Measurements from ENCODE around the gene MAP1A.

Gene MAP1A

GRCh38 chr15:43498990-43499389 is 18.4 kb upstream of the MAP1A start:
- no peak for TF ChIP-seq CTCF (IDR thresholded peaks at IDR 0.05; ENCODE audit: extremely low read depth, insufficient read depth, missing control alignments)
- DNase-seq (ENCODE audit: low spot score) = no peak
- in situ Hi-C loops (cut with MboI; ENCODE audit: low pct_unique_long_range_greater_than_20kb, low sequenced_read_pairs, unreplicated experiment) = no loop called here

GRCh38 chr15:43499635-43500034 is 17.8 kb upstream of the MAP1A start:
- no peak for DNase-seq (ENCODE audit: low spot score)
- no peak for TF ChIP-seq CTCF (IDR thresholded peaks at IDR 0.05; ENCODE audit: extremely low read depth, insufficient read depth, missing control alignments)
- in situ Hi-C loops (cut with MboI; ENCODE audit: low pct_unique_long_range_greater_than_20kb, low sequenced_read_pairs, unreplicated experiment) = no loop called here

GRCh38 chr15:43505738-43506137 is 11.7 kb upstream of the MAP1A start:
- in situ Hi-C loops (cut with MboI; ENCODE audit: low pct_unique_long_range_greater_than_20kb, low sequenced_read_pairs, unreplicated experiment) = no loop called here
- no peak for TF ChIP-seq CTCF (IDR thresholded peaks at IDR 0.05; ENCODE audit: extremely low read depth, insufficient read depth, missing control alignments)
- no peak for DNase-seq (ENCODE audit: low spot score)

- in situ Hi-C loops (cut with MboI; ENCODE audit: low pct_unique_long_range_greater_than_20kb, low sequenced_read_pairs, unreplicated experiment) = no loop called here
- TF ChIP-seq CTCF (IDR thresholded peaks at IDR 0.05; ENCODE audit: extremely low read depth, insufficient read depth, missing control alignments) = no peak
- DNase-seq (ENCODE audit: low spot score) = no peak
Measured at GRCh38 chr15:43508421-43508820, 9.0 kb upstream of the MAP1A start.

- TF ChIP-seq CTCF (IDR thresholded peaks at IDR 0.05; ENCODE audit: extremely low read depth, insufficient read depth, missing control alignments) = no peak
- DNase-seq (ENCODE audit: low spot score) = no peak
- in situ Hi-C loops (cut with MboI; ENCODE audit: low pct_unique_long_range_greater_than_20kb, low sequenced_read_pairs, unreplicated experiment) = no loop called here
Measured at GRCh38 chr15:43508991-43509659, 8.3 kb upstream of the MAP1A start.

GRCh38 chr15:43509660-43510199 is 7.7 kb upstream of the MAP1A start:
- no peak for TF ChIP-seq CTCF (IDR thresholded peaks at IDR 0.05; ENCODE audit: extremely low read depth, insufficient read depth, missing control alignments)
- in situ Hi-C loops (cut with MboI; ENCODE audit: low pct_unique_long_range_greater_than_20kb, low sequenced_read_pairs, unreplicated experiment) = no loop called here
- DNase-seq (ENCODE audit: low spot score) = peak; percentile 5
